HG02943 (cell line): ENCODE measurements around the gene WNT9B.

ENCODE experiments used
- ATAC-seq: cut with Tn5 transposase; IDR thresholded peaks from one replicate; pipeline ENCODE4 v1.9.1; 2021; ENCODE audit warnings: mild to moderate bottlenecking, low read depth, moderate library complexity; ENCODE audit not compliant: unreplicated experiment

Gene WNT9B, protein sequence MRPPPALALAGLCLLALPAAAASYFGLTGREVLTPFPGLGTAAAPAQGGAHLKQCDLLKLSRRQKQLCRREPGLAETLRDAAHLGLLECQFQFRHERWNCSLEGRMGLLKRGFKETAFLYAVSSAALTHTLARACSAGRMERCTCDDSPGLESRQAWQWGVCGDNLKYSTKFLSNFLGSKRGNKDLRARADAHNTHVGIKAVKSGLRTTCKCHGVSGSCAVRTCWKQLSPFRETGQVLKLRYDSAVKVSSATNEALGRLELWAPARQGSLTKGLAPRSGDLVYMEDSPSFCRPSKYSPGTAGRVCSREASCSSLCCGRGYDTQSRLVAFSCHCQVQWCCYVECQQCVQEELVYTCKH

DNA sequence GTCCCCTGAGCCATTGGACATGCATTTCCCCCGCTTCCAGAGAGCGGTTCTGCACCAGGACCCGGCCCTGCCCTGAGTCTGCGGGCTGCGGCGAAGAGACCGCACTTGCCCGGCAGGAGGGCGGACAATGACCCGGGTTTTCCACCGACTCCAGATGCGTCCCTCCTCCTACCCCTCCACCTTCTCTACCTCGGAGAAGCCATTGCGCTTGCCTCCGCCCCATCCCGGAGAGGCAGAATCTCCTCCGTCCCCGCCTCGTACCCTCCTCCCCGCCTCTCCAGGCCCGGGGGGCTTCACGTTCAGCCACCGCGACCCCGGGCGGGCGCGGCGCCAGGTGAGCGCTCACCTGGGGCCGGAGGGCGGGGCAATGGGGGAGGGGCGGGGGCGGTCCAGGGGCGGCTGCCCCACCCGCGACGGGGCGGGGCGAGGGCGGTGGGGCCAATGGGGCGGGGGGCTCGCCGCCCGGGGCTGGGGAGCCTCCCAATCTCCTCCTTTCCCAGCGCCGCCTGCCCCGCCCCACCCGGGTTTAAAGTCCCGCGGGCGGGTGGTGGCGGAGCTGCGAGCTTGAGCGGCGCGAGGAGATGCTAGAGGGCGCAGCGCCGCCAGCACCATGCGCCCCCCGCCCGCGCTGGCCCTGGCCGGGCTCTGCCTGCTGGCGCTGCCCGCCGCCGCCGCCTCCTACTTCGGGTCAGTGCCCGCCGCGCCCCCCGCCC, at the start of gene WNT9B:
TSS of gene WNT9B (plus strand) at position 555 of the 713 bp plus-strand sequence. CDS start at position 611, 56 bp downstream.
- ATAC-seq: no peak

DNA sequence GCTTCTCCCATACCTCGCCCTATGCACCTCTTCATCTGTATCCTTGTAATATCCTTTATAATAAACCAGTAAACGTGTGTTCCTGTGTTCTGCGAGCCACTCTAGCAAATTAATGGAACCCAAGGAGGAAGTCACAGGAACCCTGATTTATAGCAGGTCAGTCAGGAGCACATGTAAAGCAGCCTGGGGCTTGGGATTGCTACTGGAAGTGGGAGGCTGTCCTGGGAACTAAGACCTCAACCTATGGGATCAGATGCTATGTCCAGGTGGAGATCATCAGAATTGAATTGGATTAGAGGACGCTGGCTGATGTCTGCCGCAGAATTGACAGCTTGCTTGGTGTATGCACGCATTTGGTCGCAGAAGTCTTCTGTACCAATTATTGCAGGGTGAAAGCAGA, 48.6 kb upstream of the WNT9B start:
- ATAC-seq: no peak

DNA sequence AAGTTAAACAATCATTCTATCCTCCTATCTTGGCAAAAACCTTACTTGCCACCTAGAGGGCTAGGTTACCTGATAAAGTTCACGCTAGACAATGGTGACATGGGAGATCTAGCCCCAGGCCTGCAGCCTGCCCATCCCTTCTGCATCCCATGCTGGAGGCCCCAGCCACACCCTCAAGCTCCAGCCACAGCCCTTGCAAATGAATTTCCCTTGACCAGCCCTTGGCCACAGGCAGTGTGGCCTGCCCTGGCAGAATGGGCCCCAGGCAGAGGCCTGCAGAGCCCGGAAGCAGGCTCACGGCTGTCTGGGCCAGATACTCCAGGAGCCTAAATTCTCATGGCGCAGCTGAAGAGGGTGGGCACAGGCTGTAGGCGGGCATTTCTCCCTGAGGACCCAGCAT, 47.8 kb upstream of the WNT9B start:
- no peak for ATAC-seq

DNA sequence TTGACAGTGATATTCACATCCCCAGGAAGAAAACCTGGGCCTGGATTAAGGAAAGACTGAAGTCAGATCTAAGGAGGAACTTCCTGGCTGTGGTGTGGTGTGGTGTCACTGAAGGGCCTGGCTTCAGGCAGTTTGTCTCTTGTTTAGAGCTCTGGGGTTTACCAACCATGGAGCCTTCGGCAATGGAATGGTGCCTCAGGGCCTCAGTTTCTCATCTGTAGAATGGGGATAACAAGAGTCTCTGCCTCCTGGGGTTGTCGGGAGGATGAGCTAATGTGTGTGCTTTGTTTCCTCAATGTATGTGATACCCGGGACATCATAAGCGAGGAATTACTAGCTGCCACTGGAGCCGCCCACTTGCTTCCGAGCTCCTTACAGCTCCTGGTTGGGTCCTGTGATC, 45.6 kb upstream of the WNT9B start:
- no peak for ATAC-seq

DNA sequence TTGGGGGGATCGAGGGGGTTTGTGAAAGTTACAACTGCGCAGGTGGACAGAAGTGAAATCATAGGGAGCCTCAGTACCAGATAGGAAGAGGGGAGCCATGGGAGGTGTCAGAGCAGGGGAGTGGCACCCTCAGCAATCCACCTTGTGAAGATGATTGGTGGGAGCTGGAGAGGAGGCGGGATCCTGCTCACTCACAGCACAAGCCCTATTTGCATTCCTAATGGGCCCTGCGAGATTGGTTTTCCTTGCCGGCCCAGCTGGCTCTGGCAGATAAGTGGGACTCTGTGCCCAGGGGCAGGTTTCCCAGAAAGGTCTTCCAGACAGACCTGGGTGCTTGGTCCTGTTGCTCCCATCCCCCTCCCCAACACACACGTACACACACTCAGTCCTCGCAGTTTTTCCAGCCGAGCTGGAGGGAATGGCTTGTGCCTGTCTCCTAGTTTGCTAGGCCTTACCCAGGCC, 42.2 kb upstream of the WNT9B start:
- ATAC-seq: no peak

DNA sequence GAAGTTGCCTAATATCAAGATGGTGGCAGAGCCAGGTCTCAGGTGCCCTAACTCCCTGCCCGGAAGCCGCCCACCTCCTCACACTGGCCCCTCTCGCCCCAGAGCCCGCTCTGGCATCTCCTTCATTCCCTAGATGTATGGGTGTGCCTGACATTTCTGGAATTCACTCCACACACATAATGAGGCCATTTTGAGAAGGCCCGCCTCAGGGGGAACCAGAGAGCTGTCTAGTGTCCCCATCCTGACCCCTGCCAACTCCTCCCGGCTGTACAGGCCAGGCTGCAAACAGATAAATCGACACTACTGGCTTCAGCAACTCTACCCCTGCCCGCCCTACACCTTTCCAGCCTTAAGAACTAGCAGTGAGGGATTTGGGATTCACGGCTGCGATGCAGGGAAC, 40.5 kb upstream of the WNT9B start:
- ATAC-seq: no peak

DNA sequence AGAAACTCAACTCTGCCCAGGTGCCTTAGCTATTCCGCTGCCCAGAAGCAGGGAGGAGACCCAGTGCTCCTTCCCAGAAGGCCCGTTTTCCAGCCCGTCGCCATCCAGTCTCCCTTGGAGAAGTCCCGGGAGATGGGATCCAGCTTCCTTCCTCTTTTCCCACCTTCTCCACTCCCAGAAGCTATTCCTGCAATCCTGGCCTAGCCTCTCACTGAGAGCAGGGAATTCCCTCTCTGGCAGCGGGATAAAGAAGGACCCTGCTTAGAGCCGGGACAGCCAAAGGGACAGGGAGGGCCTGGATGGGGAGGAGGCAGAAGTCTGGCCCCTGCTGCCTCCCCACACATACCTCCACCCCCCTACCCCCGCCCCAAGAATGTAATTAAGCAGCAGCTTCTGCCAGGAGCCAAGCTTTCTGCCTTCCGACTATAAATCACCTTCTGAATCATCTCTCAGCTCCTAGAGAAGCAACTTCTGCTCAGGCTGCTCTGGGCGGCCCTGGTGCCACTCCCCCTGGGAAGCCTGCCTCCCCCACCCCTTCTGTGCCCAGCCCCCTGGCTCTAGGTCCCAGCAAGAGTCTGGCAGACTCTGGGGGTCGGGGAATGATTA, 39.3 kb upstream of the WNT9B start:
- ATAC-seq: no peak

DNA sequence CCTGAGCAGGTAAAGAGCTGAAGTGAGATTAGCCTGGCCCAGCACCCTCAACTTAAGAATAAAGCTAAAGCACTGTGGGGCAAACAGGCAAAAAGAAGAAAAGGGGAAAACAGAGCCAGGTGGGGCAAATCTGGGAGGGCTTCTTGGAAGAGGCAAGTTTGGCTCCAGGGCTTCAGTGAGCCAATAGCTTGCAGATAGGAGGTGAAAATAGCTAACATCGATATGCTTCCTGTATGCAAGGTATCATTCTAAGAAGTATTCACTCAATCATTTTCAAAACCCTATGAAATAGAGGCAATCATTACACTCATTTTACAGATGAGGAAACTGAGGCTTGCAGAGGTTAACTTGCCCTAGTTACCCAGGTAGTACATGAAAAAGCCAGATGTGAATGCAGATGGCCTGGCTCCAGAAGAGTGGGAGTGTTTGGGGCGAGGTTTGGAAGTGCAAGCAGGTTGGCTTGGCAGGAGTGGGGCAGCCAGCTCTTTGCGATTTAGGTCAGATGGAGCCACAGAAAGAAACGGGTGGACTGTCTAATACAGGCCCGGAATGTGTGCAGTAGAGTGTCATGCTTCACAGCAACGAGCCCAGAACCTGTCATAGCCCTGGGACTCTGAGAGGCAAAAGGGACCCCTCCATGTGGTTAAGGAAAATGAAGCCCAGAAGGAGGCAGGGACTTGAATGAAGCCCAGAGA, 38.6 kb upstream of the WNT9B start:
- no peak for ATAC-seq

DNA sequence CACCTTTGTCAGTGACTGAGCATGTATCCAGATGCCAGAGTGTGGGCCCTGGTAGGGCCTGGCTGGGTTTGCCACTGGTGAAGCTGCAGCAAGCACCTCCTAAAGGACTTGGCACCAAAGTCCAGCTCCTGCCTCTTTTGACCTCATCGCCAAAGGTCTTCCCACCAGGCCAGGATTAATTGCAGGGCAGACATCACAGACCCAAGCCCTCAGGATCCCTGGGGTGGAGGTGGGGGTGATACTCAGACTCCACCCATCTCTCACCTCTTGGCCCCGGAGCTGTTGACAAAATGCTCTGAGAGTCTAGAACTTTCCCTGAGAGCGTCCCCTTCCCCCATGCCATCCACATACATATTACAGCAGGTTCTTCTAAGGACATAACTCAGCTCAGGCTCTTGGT, 37.5 kb upstream of the WNT9B start:
- ATAC-seq: no peak

DNA sequence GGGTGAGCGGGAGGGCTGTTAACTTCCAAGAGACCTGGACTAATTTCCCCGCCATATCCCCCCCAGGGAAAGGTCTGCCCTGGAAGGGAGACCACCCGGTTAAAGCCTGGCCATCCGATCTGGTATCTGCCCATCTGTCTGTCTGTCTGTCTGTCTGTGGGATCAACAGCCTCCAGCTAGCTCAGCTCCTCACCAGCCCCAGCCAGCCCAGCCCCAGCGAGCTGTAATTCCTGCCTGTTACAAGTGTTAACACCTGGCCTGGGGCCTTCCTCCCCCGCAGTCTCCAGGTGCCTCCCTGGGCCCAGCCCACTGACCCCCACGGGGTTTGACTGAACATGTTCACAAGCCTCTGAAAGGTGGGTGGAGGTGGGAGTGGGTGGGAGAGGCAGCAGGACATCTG, 36.9 kb upstream of the WNT9B start:
- ATAC-seq: no peak

DNA sequence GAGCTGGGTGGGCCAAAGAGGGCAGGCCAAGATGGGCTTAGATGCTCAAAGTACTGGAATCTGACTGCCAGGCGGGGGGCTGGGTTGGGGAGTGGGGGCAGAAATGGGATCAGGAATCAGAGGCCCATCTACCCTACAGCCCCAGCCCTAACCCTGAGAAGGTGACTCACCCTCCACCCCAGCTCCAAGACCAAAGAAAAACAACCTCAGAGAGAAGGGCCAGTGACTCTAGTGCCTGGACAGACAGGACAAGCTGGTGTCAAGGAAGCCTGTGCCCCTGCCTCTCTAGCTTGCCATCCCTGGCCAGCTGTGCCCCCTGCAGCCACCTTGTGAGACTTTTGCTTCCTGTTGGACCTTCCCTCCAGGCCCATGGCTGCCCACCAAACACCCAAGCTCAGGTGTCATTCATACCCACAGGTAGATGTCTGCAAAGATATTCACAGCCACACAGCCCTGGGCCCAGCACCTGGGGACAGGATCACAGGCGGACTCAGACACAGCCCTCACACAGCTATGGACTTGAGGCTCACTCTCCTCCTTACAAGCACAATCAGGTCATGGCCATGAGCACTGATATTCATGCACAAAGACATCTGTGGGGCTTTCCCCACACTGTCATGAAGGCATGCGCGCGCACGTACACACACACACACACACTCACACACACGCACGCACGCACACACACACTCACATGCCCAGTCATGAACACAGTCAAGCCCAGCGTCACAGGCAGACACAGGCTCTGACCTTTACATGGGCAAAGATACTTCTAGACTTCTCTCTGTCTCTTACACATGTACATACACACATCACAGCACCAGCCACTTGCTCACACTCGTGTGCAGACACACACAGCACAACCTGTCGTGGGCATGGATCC, 35.7 kb upstream of the WNT9B start:
- ATAC-seq: no peak

DNA sequence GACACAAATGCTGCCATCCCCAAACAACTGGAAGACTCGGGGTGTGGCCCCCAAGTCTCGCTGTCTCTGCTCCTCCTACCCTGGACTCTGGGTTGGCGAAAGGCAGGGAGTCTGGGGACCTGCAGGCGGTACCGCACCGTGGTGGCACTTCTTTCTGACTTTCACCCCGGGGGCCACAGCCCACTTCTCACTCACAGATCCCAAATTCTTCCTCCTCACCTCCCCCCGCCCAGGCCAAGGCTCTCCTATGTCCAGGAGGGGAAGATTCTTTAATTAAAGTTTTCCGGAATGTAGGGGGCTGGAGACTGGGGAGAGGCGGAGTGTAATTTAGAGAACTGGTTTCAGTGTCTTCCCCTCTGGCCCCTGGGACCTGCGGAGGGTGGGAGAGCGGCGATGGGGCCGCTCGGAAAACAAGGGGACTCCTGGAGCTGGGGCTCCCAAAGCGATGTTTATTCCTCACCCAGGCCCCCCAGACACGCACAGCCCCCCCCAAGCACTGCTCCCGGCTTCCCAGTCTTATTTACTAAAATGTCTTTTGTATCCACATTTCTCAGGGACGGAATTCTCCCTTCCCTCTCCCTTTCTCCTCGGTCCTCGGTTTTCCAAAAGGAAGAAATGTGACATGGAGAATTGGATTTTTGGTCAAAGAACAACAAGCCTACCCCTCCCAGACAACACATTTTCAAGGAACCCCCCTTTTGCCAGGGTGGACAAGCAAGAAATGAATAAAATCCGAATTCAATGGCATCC, 34.1 kb upstream of the WNT9B start:
- no peak for ATAC-seq

DNA sequence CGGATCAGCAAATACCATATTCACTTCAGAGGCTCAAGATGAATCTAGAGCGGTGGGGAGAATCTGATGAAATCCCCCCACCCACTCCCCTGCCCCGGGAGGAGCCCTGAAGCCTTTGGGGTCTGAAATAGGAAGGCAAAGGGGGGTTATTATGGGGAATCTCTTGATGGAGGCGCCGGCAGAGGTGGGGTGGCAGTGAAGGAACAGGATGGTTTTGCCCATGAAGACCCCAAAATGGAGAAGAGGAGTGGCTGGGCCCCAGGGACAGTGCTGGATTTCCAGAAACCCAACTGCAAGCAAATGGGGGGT, 33.5 kb upstream of the WNT9B start:
- no peak for ATAC-seq

DNA sequence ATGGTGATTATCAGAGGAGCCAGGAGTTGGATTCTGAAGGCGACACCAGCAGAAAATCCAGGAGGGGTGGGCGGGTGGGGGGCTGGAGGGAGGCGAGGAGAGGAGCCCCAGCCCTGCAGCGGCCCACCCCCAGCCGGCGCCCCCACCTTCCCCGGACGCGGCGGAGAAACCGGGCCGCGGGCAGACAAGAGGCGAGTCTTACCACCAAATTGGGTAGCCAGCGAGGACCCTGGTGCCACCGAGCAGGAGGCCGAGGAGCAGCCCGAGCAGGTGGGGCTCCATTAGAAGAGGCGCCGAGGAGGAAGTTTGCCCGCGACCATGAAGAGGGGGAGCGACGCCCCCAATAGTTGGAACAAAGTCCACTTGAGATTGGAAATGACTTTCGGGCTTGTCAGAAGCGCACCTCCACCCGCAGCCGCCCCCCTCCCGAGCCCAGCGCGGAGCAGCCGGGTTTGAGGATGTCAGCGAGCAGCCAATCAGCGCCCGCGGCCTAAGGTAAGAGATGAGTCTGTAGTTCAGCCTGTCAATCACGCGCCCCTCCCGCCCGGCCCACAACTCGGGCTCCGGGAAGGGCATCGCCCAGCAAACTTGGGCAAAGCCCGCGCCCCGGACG, 33.0 kb upstream of the WNT9B start, which contains the start of gene WNT3:
TSS of gene WNT3 (minus strand) at position 377 of the 613 bp plus-strand sequence. CDS start at position 282, 95 bp downstream.
- no peak for ATAC-seq

DNA sequence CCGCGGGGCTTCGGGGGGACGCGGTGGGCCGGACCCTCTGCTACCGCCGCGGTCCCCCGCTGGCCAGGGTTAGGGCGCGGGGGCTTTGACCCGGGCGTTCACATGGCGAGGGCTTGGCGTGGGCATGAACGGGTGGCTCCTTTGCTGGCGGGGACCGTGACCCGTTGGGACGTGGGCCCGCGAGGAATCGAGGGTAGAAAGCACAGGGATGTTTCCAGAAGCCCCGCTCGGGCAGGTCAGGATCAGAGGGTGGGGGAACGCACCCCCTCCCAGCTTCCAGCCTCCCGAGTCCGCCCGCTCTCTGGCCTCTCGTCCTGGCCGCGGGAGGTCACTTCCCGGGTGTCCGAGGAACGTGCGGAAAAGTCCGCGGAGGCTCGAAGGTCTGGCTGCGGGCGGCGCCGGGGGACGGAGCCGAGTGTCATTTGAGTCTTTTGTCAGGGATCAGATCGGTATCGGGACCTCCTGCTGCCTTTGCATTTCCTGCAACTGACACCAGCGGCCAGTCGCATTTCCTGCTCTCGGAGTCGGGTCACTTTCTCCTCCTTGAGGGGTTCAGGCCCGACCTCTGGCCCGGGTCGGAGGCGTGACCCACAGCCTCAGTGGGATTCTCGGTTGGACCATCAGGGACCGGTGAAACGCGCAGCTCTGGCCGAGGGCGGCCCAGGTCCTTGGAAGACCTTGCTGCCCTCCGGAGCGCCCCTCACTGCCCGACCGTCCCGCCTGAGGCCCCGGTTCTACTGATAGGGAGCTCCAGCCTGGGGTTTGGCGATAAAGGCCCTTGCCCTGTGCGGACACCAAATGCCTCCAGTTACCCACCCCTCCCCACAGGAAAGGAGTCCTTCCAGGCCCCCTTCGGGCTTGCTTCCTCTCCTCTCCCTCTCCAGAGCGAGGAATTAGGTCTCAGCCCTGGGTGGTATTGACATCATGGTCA, 32.2 kb upstream of the WNT9B start:
- ATAC-seq: no peak

DNA sequence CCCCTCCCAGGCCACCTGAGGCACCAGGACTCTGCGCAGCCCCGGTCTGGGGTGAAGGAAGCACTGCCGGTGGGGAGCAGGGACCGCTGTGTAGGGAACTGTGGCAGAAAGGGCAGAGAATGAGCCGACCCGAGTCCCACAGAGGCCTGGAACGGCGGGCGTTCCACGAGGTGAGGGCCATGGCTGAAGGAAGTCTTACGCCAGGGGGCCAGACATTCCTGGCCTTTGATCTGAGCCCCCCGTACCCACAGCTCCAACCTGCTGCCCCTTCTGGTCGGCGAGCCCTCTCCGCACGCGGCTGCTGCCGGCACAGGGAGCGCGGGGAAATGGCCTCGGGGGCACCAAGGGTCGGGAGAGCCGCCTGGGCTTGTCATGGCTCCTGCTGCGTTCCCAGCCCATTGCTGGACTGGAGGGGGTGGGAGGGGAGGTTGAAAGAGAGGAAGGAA, 31.5 kb upstream of the WNT9B start:
- no peak for ATAC-seq

DNA sequence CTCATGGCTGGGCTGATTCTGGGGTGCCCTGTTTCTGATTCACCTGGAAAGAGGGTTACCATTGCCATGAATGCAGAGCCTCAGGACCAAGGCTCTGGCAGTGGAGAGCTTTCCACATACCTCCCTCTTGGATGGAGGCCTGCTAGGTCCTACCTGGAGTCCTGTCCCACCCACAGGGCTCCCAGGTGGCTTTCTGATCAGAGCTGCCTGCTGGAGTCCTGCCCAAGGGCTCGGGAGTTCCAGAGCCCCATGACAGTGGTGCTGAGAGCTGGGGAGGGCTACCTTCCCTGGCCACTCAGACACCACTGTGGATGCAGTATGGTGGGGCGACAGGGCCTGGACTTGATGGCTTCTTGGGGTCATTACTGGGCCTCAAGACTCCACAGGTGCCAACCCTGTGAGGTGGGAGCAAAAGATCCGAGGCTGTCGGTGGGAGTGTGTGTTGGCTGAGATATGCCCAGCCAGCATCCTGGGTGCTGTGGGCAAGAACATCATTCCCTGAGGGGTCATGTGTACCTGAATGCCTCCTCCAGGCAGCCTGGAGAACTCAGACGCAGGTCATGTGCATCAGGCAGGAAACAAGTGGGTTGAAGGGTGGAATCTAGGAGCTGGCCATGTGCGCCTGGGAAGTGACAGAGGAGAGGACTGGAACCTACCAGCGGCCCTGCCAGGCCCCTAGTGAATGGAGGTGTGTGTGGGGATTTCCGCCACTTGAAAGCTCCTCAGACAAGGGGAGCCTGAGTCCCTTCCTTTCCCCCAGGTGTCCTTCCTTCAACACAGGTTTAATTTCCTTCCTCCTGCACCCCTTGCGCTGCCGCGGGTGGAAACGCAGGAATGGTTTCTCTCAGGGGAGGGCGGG, 30.6 kb upstream of the WNT9B start:
- ATAC-seq: no peak
